Common myeloid progenitor, CD34-positive (primary cell): ENCODE results near the gene UMAD1.
A peak's percentile ranks its signal among the peaks of the same experiment; 100 is the strongest.

ENCODE experiments used
- CTCF ChIA-PET: fragments of 350-600 bp; sonication (Branson Sonifier 250); formaldehyde crosslinking; loops from one replicate; lab custom pipeline; 2021; ENCODE audit warnings: antibody characterized with exemption; lab: Charles Lee
- POLR2A ChIA-PET: fragments of 350-600 bp; sonication (Branson Sonifier 250); formaldehyde crosslinking; loops from one replicate; lab custom pipeline; 2021; ENCODE audit warnings: antibody characterized with exemption; lab: Charles Lee
- DNase-seq, 3 donors: peaks; one replicate each; pipeline versions ENCODE4 v3.0.0 to v3.0.0-alpha.2; 2013
- H3K27ac ChIP-seq, 2 experiments: 1 replicate in 1 of 2; 2 replicates in 1 of 2; pipeline ENCODE4 v1.7.0; 2013; ENCODE audit warnings: inconsistent platforms in 2 of 2, low read length in 2 of 2, mild to moderate bottlenecking in 2 of 2, low read depth in 1 of 2, moderate library complexity in 1 of 2; ENCODE audit not compliant: severe bottlenecking in 2 of 2, insufficient read depth in 1 of 2, poor library complexity in 1 of 2
- H3K27me3 ChIP-seq, 5 experiments: replicated peaks in 2 of 5; 1 replicate in 3 of 5; 2 replicates in 2 of 5; pipeline versions ENCODE4 v1.6.1 to v1.7.0; 2013; ENCODE audit warnings: low read length in 4 of 5, mild to moderate bottlenecking in 2 of 5, moderate library complexity in 2 of 5, inconsistent platforms in 1 of 5; ENCODE audit not compliant: insufficient read depth in 5 of 5, control insufficient read depth in 4 of 5
- H3K36me3 ChIP-seq, 4 experiments: 1 replicate in 2 of 4; 2 replicates in 2 of 4; pipeline versions ENCODE4 v1.6.1 to v1.7.0; 2013; ENCODE audit warnings: low read length in 3 of 4, control low read depth in 1 of 4, mild to moderate bottlenecking in 1 of 4; ENCODE audit not compliant: control insufficient read depth in 4 of 4, insufficient read depth in 4 of 4
- H3K4me1 ChIP-seq, 4 experiments: 1 replicate in 3 of 4; 2 replicates in 1 of 4; pipeline versions ENCODE4 v1.6.1 to v1.7.1; 2013; ENCODE audit warnings: low read length in 3 of 4, mild to moderate bottlenecking in 3 of 4, control low read depth in 1 of 4, inconsistent platforms in 1 of 4, moderate library complexity in 1 of 4; ENCODE audit not compliant: control insufficient read depth in 4 of 4, insufficient read depth in 4 of 4; ENCODE audit errors: control extremely low read depth in 1 of 4
- H3K4me3 ChIP-seq, 7 experiments: 1 replicate in 4 of 7; 2 replicates in 3 of 7; pipeline versions ENCODE4 v1.5.1 to v1.7.0; 2013; ENCODE audit warnings: mild to moderate bottlenecking in 7 of 7, low read length in 6 of 7, moderate library complexity in 6 of 7, inconsistent platforms in 2 of 7, low read depth in 2 of 7, control low read depth in 1 of 7; ENCODE audit not compliant: insufficient read depth in 4 of 7, control insufficient read depth in 1 of 7; ENCODE audit errors: extremely low read depth in 1 of 7
- H3K9me3 ChIP-seq, 5 experiments: 1 replicate in 4 of 5; 2 replicates in 1 of 5; pipeline versions ENCODE4 v1.6.1 to v1.7.1; 2013; ENCODE audit warnings: low read length in 4 of 5, mild to moderate bottlenecking in 2 of 5, inconsistent platforms in 1 of 5, low read depth in 1 of 5, moderate library complexity in 1 of 5; ENCODE audit not compliant: control insufficient read depth in 4 of 5, insufficient read depth in 2 of 5; ENCODE audit errors: control extremely low read depth in 1 of 5
- WGBS: methylation state at CpG from one replicate; pipeline ENCODE4 v1.1.5; 2013; ENCODE audit not compliant: insufficient coverage; 5-methylcytosine and 5-hydroxymethylcytosine counted together

Gene UMAD1

DNA sequence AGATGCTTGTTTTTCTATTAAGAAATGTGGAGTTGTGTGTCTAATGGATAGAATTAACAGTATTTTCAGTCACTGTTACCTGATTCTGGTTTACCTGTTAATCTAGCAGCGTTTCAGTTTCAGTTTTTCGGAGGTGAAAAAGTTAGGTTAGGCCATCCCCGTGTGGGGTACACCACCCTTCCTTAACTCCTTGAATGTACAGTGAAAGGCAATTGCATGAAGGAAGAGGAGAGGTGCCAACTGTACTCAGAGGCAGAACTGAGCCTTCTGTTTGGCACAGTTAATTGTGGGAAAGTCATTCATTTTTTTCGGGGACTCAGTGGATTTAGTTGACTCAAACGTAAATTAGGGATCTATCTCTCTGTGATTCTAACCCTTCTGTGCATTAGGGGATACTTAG lies 42.3 kb downstream of the UMAD1 start:
- peaks cover 0 to 27% (median 6%) of the 10 kb centered on the region in 4 experiments for H3K4me1 ChIP-seq
- ChIA-PET CTCF (interaction anchor here (2.0 kb wide), 1 partner anchor 74 kb away, joined by 10 read pairs; no protein-coding TSS in a partner anchor), POLR2A (interaction anchor here (0.5 kb wide), 1 partner anchor 314 kb away, joined by 3 read pairs; no protein-coding TSS in a partner anchor)
- no peaks in the 10 kb centered on the region for H3K27me3 ChIP-seq
- 79% methylated on average over 3 of the region's 5 CpGs for WGBS
- peak overlapping the region in 2 of 7 experiments; percentile 24 to 29 for H3K4me3 ChIP-seq
- H3K36me3 ChIP-seq = no peaks in the 10 kb centered on the region
- no peaks in the 10 kb centered on the region for H3K9me3 ChIP-seq
- no peak overlapping the region for H3K27ac ChIP-seq
- no peak for DNase-seq

DNA sequence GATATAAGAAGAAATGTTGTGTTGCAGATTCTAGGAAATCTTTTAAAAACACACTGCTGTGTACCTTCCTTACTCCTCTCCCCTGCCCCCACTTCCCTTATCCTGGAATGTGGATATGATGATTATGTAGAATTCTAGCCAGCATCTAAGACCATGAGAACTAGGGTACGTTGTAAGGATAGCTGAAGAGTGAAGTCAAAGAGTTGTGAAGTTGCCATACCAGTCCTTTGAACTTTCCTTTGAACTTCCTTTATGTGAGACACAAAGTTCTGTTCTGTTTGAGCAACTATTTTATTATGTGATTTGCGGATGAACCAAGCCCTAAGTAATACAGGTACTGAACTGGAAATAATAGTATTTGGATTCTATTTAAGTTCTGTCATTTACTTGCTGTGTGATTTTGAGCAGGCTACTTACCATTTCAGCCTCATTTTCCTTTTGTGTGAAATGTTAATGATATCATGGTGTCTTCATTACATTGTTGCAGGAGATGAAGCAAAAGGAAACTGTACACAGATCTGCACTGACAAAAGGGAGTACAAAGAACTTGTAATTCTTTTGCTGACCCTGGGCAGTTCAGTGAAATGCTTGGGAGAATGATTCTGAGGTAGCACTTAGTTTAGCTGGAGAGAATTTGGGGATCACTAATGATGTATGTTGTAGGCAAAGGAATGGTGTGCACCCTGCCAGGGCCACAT lies 46.4 kb downstream of the UMAD1 start:
- no peak for DNase-seq
- POLR2A ChIA-PET = no interaction called here
- CTCF ChIA-PET = interaction anchor here (1.3 kb wide), 1 partner anchor 74 kb away, joined by 3 read pairs; no protein-coding TSS in a partner anchor
- no peaks in the 10 kb centered on the region for H3K9me3 ChIP-seq
- no peak overlapping the region for H3K4me3 ChIP-seq
- H3K4me1 ChIP-seq = peaks cover 0 to 29% (median 9%) of the 10 kb centered on the region in 4 experiments
- H3K27me3 ChIP-seq = no peaks in the 10 kb centered on the region
- WGBS = 94% methylated on average over 2 of the region's 2 CpGs
- no peak overlapping the region for H3K27ac ChIP-seq
- no peaks in the 10 kb centered on the region for H3K36me3 ChIP-seq

- Histone ChIP-seq H3K36me3 (no peaks in the 10 kb centered on the region), H3K4me3 (peak overlapping the region in 2 of 7 experiments; percentile 34 to 70), H3K27me3 (no peaks in the 10 kb centered on the region), H3K9me3 (no peaks in the 10 kb centered on the region), H3K27ac (no peak overlapping the region), H3K4me1 (peaks cover 0 to 27% (median 9%) of the 10 kb centered on the region in 4 experiments)
- DNase-seq = peak in 1 of 3 donors; percentile 14
- POLR2A ChIA-PET = no interaction called here
- CTCF ChIA-PET = no interaction called here
- no CpG with 5 or more reads among the region's 1 CpG for WGBS
Measured at GRCh38 chr7:7687800-7688199, 47.2 kb downstream of the UMAD1 start.

DNA sequence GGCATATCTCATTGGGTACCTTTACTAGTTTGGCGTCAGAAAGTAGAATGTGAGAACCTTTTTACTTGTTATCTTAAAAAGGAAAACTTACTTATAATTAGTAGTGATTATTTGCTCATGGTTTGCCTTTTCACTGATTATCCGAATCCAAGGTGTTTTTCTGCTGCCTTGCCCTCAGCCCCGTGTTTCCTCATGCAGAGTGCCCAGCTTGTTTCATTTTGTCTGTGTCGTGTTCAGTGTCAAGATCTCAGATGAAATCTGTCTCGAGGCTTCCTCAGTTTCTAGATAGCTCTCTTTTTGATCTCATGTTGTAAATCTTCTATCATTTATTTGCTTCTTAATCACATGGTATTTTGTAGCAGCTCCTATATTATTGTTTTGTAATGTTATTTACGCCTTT lies 47.8 kb downstream of the UMAD1 start:
- H3K9me3 ChIP-seq = no peaks in the 10 kb centered on the region
- H3K27ac ChIP-seq = no peak overlapping the region
- WGBS = 20% methylated on average over 1 of the region's 6 CpGs
- H3K4me3 ChIP-seq = peak overlapping the region in 3 of 7 experiments; percentile 11 to 70 (median 34)
- H3K27me3 ChIP-seq = no peaks in the 10 kb centered on the region
- peak in 2 of 3 donors; percentile 29 to 39 for DNase-seq
- H3K4me1 ChIP-seq = peaks cover 0 to 24% (median 9%) of the 10 kb centered on the region in 4 experiments
- CTCF ChIA-PET = no interaction called here
- no peaks in the 10 kb centered on the region for H3K36me3 ChIP-seq
- POLR2A ChIA-PET = no interaction called here

GRCh38 chr7:7688956-7689355 lies 48.4 kb downstream of the UMAD1 start:
- H3K9me3 ChIP-seq = no peaks in the 10 kb centered on the region
- no peak for DNase-seq
- ChIA-PET CTCF (interaction anchor here (1.7 kb wide), 1 partner anchor 32 kb away, joined by 3 read pairs; no protein-coding TSS in a partner anchor), POLR2A (no interaction called here)
- peaks cover 0 to 24% (median 9%) of the 10 kb centered on the region in 4 experiments for H3K4me1 ChIP-seq
- 98% methylated on average over 4 of the region's 4 CpGs for WGBS
- H3K4me3 ChIP-seq = peak overlapping the region in 1 of 7 experiments; percentile 70
- H3K27ac ChIP-seq = no peak overlapping the region
- no peaks in the 10 kb centered on the region for H3K27me3 ChIP-seq
- H3K36me3 ChIP-seq = no peaks in the 10 kb centered on the region

DNA sequence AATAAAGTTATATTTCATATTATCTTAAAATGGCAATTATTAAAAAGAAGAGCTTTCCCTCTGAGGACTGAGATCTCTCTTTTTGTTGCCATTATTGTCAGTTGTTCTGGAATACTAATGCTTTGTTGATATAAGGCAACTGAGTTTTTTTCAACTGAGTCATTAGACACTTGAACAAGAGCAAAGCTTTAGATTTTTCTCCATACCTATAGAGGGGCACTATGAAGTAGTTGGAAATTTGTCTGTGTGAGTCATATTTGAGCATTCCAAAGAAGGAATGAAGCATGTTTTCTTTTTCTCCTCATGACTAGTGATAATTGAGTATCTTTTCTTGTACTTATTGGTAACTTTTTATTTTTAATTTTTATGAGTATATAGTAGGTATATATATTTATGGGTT lies 53.3 kb downstream of the UMAD1 start:
- no peak overlapping the region for H3K27ac ChIP-seq
- H3K36me3 ChIP-seq = no peaks in the 10 kb centered on the region
- no peaks in the 10 kb centered on the region for H3K27me3 ChIP-seq
- peaks cover 7 to 23% (median 14%) of the 10 kb centered on the region in 4 experiments for H3K4me1 ChIP-seq
- no peak overlapping the region for H3K4me3 ChIP-seq
- no peak for DNase-seq
- CTCF ChIA-PET = interaction anchor here (1.5 to 4.2 kb wide), 2 partner anchors 13 to 63 kb away, joined by 4 to 29 read pairs; no protein-coding TSS in a partner anchor
- no peaks in the 10 kb centered on the region for H3K9me3 ChIP-seq
- POLR2A ChIA-PET = no interaction called here

- H3K27me3 ChIP-seq = no peaks in the 10 kb centered on the region
- no peak overlapping the region for H3K27ac ChIP-seq
- H3K4me3 ChIP-seq = no peak overlapping the region
- no CpG with 5 or more reads among the region's 3 CpGs for WGBS
- POLR2A ChIA-PET = no interaction called here
- no peak for DNase-seq
- CTCF ChIA-PET = no interaction called here
- H3K4me1 ChIP-seq = peaks cover 5 to 24% (median 14%) of the 10 kb centered on the region in 4 experiments
- no peaks in the 10 kb centered on the region for H3K9me3 ChIP-seq
- H3K36me3 ChIP-seq = no peaks in the 10 kb centered on the region
Measured at GRCh38 chr7:7694542-7694941, 54.0 kb downstream of the UMAD1 start.
